Right lobe of liver (tissue), 4 donors: ENCODE measurements around the gene TMC5.

Experiments
- CTCF ChIP-seq, 4 donors: fragments of 200-600 bp in 3 of 4; fragments of 450-650 bp in 1 of 4; IDR thresholded peaks; one replicate each; pipeline versions ENCODE4 v1.5.1 to v1.8.0; 2016 to 2022; ENCODE audit warnings: antibody characterized with exemption in 4 of 4, mild to moderate bottlenecking in 2 of 4
- POLR2A ChIP-seq: fragments of 450-650 bp; IDR thresholded peaks from one replicate; pipeline ENCODE4 v1.6.1; 2017; ENCODE audit warnings: antibody characterized with exemption, mild to moderate bottlenecking
- donor health status: DM: no; HTN: no; CAD: no.
- donor health status: DM: no; HTN: no; CAD: no.
- donor health status: DM: no; HTN: yes; CAD: no.

- TF ChIP-seq CTCF (IDR thresholded peaks at IDR 0.05), result no peak
- TF ChIP-seq POLR2A, result no peak
Measured at GRCh38 chr16:19542138-19542821, 124.6 kb downstream of the TMC5 start.
